ENCODE measurements around the gene DIO3.

The DIO3 gene

DNA sequence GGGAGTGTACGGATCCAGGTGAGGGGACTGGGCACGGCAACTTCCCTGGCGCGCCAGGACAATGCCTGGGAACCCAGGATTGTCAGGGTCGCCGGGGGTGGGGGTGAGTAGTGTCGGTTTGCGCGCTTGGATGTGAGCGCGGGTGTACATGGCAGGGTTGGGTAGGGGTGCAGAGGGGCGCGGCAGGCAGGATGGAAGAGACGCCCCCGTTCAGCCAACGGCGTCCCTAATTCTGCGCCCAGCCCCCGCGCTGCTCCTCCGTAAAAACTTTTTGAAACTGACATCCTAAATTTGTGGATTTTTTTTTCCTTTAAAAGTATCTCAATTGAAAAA, 3.1 kb downstream of the DIO3 start:
- no peak for TF ChIP-seq TCF12 (IDR thresholded peaks at IDR 0.05; ENCODE audit: low read depth)
- no peak for TF ChIP-seq EGR1 (IDR thresholded peaks at IDR 0.05)
- TF ChIP-seq RAD21 (IDR thresholded peaks at IDR 0.05; ENCODE audit: low read depth) = no peak
- TF ChIP-seq TAF1 (IDR thresholded peaks at IDR 0.05; ENCODE audit: low read depth) = no peak
- TF ChIP-seq ZBTB7A (IDR thresholded peaks at IDR 0.05; ENCODE audit: low read depth) = no peak
- no peak for TF ChIP-seq EP300 (IDR thresholded peaks at IDR 0.05; ENCODE audit: borderline replicate concordance)
- TF ChIP-seq, protein P1, sequence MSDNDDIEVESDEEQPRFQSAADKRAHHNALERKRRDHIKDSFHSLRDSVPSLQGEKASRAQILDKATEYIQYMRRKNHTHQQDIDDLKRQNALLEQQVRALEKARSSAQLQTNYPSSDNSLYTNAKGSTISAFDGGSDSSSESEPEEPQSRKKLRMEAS (IDR thresholded peaks at IDR 0.05) = no peak
- no peak for TF ChIP-seq YY1 (IDR thresholded peaks at IDR 0.05; ENCODE audit: low read depth)
- TF ChIP-seq, protein P2, sequence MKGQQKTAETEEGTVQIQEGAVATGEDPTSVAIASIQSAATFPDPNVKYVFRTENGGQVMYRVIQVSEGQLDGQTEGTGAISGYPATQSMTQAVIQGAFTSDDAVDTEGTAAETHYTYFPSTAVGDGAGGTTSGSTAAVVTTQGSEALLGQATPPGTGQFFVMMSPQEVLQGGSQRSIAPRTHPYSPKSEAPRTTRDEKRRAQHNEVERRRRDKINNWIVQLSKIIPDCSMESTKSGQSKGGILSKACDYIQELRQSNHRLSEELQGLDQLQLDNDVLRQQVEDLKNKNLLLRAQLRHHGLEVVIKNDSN (IDR thresholded peaks at IDR 0.05) = no peak
- no peak for TF ChIP-seq NFIC (IDR thresholded peaks at IDR 0.05)
- no peak for TF ChIP-seq CREB1 (IDR thresholded peaks at IDR 0.05; ENCODE audit: low read depth)
- TF ChIP-seq, protein P3, sequence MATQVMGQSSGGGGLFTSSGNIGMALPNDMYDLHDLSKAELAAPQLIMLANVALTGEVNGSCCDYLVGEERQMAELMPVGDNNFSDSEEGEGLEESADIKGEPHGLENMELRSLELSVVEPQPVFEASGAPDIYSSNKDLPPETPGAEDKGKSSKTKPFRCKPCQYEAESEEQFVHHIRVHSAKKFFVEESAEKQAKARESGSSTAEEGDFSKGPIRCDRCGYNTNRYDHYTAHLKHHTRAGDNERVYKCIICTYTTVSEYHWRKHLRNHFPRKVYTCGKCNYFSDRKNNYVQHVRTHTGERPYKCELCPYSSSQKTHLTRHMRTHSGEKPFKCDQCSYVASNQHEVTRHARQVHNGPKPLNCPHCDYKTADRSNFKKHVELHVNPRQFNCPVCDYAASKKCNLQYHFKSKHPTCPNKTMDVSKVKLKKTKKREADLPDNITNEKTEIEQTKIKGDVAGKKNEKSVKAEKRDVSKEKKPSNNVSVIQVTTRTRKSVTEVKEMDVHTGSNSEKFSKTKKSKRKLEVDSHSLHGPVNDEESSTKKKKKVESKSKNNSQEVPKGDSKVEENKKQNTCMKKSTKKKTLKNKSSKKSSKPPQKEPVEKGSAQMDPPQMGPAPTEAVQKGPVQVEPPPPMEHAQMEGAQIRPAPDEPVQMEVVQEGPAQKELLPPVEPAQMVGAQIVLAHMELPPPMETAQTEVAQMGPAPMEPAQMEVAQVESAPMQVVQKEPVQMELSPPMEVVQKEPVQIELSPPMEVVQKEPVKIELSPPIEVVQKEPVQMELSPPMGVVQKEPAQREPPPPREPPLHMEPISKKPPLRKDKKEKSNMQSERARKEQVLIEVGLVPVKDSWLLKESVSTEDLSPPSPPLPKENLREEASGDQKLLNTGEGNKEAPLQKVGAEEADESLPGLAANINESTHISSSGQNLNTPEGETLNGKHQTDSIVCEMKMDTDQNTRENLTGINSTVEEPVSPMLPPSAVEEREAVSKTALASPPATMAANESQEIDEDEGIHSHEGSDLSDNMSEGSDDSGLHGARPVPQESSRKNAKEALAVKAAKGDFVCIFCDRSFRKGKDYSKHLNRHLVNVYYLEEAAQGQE (IDR thresholded peaks at IDR 0.05; ENCODE audit: low read depth) = no peak
- no peak for TF ChIP-seq FOXM1 (IDR thresholded peaks at IDR 0.05; ENCODE audit: borderline replicate concordance, low read depth)
- TF ChIP-seq CEBPB (IDR thresholded peaks at IDR 0.05) = no peak

DNA sequence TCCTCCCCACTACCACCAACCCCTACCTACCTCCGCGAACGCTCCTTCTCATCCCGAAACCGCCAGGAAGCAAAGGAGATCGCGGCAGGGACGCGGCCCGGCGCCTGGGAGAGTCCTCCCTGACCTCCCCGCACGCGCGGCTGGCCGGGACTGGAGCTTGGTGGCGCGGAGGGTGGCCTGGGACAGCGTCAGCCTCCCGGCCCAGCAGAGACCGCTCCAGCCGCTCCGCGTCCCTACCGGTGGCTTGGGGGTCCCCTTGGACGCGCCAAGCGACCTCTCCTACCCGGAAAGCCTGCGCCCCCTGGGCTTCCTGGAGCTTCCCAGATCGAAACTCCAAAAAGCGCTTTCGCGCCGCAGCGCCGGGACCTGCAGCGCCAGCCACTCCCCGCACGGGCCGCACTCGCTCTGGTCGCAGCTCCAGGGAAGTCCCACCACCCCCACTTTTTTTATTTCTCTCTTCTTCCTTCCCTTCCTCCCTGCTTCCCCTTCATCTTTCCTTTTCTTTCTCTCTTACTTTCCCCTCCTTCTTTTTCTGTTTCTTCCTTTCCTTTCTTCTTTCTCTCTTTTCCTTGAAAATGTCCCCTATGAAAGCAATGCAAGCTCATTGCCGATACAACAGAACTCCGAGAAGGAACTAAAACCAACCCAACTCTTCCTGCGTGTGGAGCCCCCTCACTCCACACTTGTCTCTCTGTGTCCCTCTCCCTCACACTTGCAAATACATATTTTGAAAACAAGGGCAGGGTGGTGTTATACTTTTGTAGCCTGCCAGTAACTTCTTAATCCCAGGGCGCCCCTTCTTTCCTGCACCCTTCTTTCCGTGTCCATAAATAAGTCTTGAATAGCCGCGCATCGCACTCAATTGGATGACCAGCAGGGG, 3.8 kb downstream of the DIO3 start:
- no peak for TF ChIP-seq TCF12 (IDR thresholded peaks at IDR 0.05; ENCODE audit: low read depth)
- no peak for TF ChIP-seq CEBPB (IDR thresholded peaks at IDR 0.05)
- TF ChIP-seq TAF1 (IDR thresholded peaks at IDR 0.05; ENCODE audit: low read depth) = no peak
- TF ChIP-seq TEAD4 (IDR thresholded peaks at IDR 0.05) = no peak
- TF ChIP-seq RAD21 (IDR thresholded peaks at IDR 0.05; ENCODE audit: low read depth) = no peak
- TF ChIP-seq EP300 (IDR thresholded peaks at IDR 0.05; ENCODE audit: borderline replicate concordance) = no peak
- no peak for TF ChIP-seq NFIC (IDR thresholded peaks at IDR 0.05)
- TF ChIP-seq, protein P2 (IDR thresholded peaks at IDR 0.05) = no peak
- no peak for TF ChIP-seq YY1 (IDR thresholded peaks at IDR 0.05; ENCODE audit: low read depth)
- no peak for TF ChIP-seq FOXM1 (IDR thresholded peaks at IDR 0.05; ENCODE audit: borderline replicate concordance, low read depth)
- TF ChIP-seq, protein P3 (IDR thresholded peaks at IDR 0.05; ENCODE audit: low read depth) = no peak
- TF ChIP-seq ZBTB7A (IDR thresholded peaks at IDR 0.05; ENCODE audit: low read depth) = no peak

DNA sequence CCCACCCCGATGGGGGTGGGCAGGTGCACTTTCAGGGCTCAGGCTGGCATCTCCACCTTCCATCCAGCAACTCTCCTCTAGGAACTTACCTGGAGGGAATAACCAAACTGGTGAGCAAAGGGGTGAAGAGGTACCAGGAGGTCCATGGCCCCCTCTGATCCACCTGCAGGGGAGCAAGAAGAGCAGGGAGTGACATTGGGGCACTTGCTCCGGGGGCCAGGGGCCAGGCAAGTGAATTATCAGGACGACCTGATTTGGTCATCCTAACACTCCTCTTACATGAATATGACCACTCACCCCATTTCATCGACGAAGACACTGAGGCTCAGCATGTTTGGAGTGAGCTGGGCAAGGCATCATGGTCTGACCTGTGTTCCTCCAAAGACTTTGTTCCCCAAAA, 6.0 kb downstream of the DIO3 start:
- no peak for TF ChIP-seq FOXM1 (IDR thresholded peaks at IDR 0.05; ENCODE audit: borderline replicate concordance, low read depth)
- no peak for TF ChIP-seq CREB1 (IDR thresholded peaks at IDR 0.05; ENCODE audit: low read depth)
- TF ChIP-seq RAD21 (IDR thresholded peaks at IDR 0.05; ENCODE audit: low read depth) = no peak
- TF ChIP-seq, protein P3 (IDR thresholded peaks at IDR 0.05; ENCODE audit: low read depth) = no peak
- no peak for TF ChIP-seq EGR1 (IDR thresholded peaks at IDR 0.05)
- no peak for TF ChIP-seq TCF12 (IDR thresholded peaks at IDR 0.05; ENCODE audit: low read depth)
- TF ChIP-seq ZBTB7A (IDR thresholded peaks at IDR 0.05; ENCODE audit: low read depth) = no peak
- no peak for TF ChIP-seq EP300 (IDR thresholded peaks at IDR 0.05; ENCODE audit: borderline replicate concordance)
- TF ChIP-seq YY1 (IDR thresholded peaks at IDR 0.05; ENCODE audit: low read depth) = no peak
- TF ChIP-seq TAF1 (IDR thresholded peaks at IDR 0.05; ENCODE audit: low read depth) = no peak
- no peak for TF ChIP-seq TEAD4 (IDR thresholded peaks at IDR 0.05)
- no peak for TF ChIP-seq NFIC (IDR thresholded peaks at IDR 0.05)
- TF ChIP-seq, protein P2 (IDR thresholded peaks at IDR 0.05) = no peak

DNA sequence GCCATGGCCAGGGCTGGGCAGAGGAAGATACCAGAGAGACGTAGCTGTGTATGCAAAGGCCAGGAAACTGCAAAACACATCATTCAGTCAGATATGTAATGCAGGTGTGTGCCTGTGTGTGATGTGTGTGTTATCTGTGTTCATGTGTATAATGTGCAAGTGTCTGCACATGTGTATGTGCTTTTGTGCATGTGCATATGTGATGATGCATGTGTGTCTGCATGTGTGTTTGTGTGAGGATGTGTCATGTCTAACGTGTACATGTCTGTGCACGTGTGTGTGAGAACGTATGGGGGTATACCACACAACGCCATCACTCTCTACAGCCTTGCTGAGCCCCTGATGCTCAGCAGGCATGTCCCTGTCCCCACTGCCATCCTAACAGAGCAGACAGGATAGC, 9.7 kb downstream of the DIO3 start:
- TF ChIP-seq EGR1 (IDR thresholded peaks at IDR 0.05) (no peak), TCF12 (IDR thresholded peaks at IDR 0.05; ENCODE audit: low read depth) (no peak), CREB1 (IDR thresholded peaks at IDR 0.05; ENCODE audit: low read depth) (no peak), RAD21 (IDR thresholded peaks at IDR 0.05; ENCODE audit: low read depth) (no peak)
- TF ChIP-seq, protein P3 (IDR thresholded peaks at IDR 0.05; ENCODE audit: low read depth) = no peak
- TF ChIP-seq, protein P2 (IDR thresholded peaks at IDR 0.05) = no peak
